Measurements from ENCODE around the gene MN1. TPM values are rescaled to one million over a fixed set of nuclear protein-coding genes. Genes with fewer than 3 reads are reported as not detected.

MN1 gene
- total and polyA plus RNA-seq, 2 of the 4 experiments (the other 2 are of a cell fraction) = 0.36 to 1.3 TPM

DNA sequence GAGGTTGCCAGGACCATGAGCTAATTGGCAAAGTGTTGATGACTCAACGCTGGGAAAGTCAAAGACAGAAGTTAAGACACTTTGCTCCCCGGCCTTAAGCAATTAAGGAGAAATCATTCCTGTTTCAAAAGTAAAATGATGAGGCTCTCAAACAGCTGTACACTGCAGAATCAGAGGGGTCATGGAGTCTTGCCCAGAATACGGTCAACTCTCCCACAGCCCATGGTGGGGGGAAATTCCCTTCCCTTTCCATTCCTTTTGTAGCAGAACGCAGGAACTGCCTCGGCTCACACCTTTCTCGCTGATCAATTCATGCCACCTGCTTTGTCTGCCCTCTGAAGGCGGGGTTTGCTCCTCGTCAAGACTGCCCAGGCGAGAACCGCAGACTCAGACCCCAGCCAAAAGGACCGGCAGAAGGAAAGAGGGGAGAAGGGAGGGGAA lies 52.8 kb downstream of the MN1 start:
- Histone ChIP-seq H3K79me1 (ENCODE audit: low read depth in 1 of 2, low read length in 2 of 2) (no peaks in the 10 kb centered on the region), H2BK15ac (ENCODE audit: low read depth, low read length) (no peak overlapping the region), H2BK20ac (ENCODE audit: low read depth, low read length) (no peak overlapping the region), H3K4ac (ENCODE audit: low read depth, low read length) (peak overlapping the region; percentile 12; the same call in 1 of the 2 replicates), H2BK120ac (ENCODE audit: low read depth, low read length) (no peak overlapping the region), H4K5ac (ENCODE audit: low read depth, low read length) (no peak overlapping the region), H3K27me3 (ENCODE audit: control insufficient read depth, insufficient read depth, low read length) (no peaks in the 10 kb centered on the region), H3K36me3 (ENCODE audit: control insufficient read depth, insufficient read depth, low read length) (peaks cover 2% of the 10 kb centered on the region; the same call in 1 of the 2 replicates), H2BK5ac (ENCODE audit: low read depth, low read length, poor library complexity, severe bottlenecking) (no peak overlapping the region), H3K9ac (ENCODE audit: low read depth, low read length) (no peak overlapping the region), H3K23ac (ENCODE audit: low read depth, low read length) (peak overlapping the region; percentile 17; the same call in 1 of the 2 replicates), H3K9me3 (ENCODE audit: control insufficient read depth, insufficient read depth, low read length) (no peaks in the 10 kb centered on the region), H3K56ac (ENCODE audit: extremely low read depth, insufficient read depth, low read length) (no peak overlapping the region), H4K8ac (ENCODE audit: low read depth in 2 of 2, low read length in 2 of 2) (no peak overlapping the region), H2AK5ac (ENCODE audit: low read depth, low read length) (no peak overlapping the region), H4K20me1 (ENCODE audit: insufficient read depth, low read length) (0 out of 2 replicates have a peak, but pooled peaks cover 5% of the 10 kb centered on the region), H3K4me3 (ENCODE audit: insufficient read depth, low read depth, low read length) (no peak overlapping the region), H3K27ac (ENCODE audit: insufficient read depth, low read length) (peak overlapping the region; percentile 45), H2AK9ac (replicated peaks; ENCODE audit: low read depth, low read length, poor library complexity) (no peak overlapping the region), H3K4me2 (ENCODE audit: low read depth, low read length) (peak overlapping the region; percentile 59), H3K9me1 (ENCODE audit: insufficient read depth, low read length) (peaks cover 3% of the 10 kb centered on the region; the same call in 1 of the 2 replicates), H3K18ac (ENCODE audit: low read depth, low read length) (peak overlapping the region; percentile 7; the same call in 1 of the 2 replicates), H2AFZ (replicated peaks; ENCODE audit: low read length, poor library complexity) (peak overlapping the region; percentile 28), H4K91ac (ENCODE audit: insufficient read depth, low read depth, low read length) (no peak overlapping the region), H3K4me1 (ENCODE audit: control insufficient read depth, insufficient read depth, low read length) (peaks cover 21% of the 10 kb centered on the region), H3K14ac (replicated peaks; ENCODE audit: low read depth, low read length) (no peak overlapping the region; the same call in 1 of the 2 replicates)
- ATAC-seq (ENCODE audit: low read depth) (peak; percentile 36), DNase-seq (peak; percentile 58)
- dilution Hi-C loops (cut with HindIII; ENCODE audit: low sequenced_read_pairs, unreplicated experiment) (no loop called here), in situ Hi-C loops (cut with MboI; ENCODE audit: low sequenced_read_pairs) (no loop called here), intact Hi-C loops (cut with micrococcal nuclease) (no loop called here)
- POLR2A ChIA-PET (ENCODE audit: unreplicated experiment) = no interaction called here
- WGBS, 2 experiments (ENCODE audit: extremely low coverage in 2 of 2, insufficient read length in 1 of 2) = 0% methylated on average over 1 of the region's 11 CpGs; no CpG with 5 or more reads in 1 of the 2 experiments
- TF ChIP-seq MXI1 (IDR thresholded peaks at IDR 0.05; ENCODE audit: borderline replicate concordance, low read depth, low read length) (no peak), NFE2L2 (IDR thresholded peaks at IDR 0.05; ENCODE audit: low read depth, low read length) (no peak), RCOR1 (IDR thresholded peaks at IDR 0.05; ENCODE audit: insufficient replicate concordance, low read length) (no peak), MAFK (IDR thresholded peaks at IDR 0.05; ENCODE audit: low read depth, low read length) (no peak), POLR2A (IDR thresholded peaks at IDR 0.05; ENCODE audit: low read depth, low read length) (no peak), RFX5 (IDR thresholded peaks at IDR 0.05; ENCODE audit: low read depth, low read length) (no peak), CEBPB (IDR thresholded peaks at IDR 0.05; ENCODE audit: low read depth, low read length) (peak; percentile 21; the same call in 1 of the 2 replicates), MAZ (IDR thresholded peaks at IDR 0.05; ENCODE audit: borderline replicate concordance, low read depth, low read length) (no peak), SMC3 (IDR thresholded peaks at IDR 0.05; ENCODE audit: low read depth, low read length) (no peak)
- BruUV-seq (replicated peaks) = TSS peak; percentile 85
- CTCF ChIA-PET = no interaction called here
